HG03280 (cell line): Measurements from ENCODE around the gene NLRP3.
"Not testable (repeated sequence)": the region's sequence is repeated elsewhere in the genome, so short reads cannot be mapped to it uniquely, and the experiment has no call there.

Experiments used
- ATAC-seq: cut with Tn5 transposase; IDR thresholded peaks from one replicate; pipeline ENCODE4 v1.9.1; 2021; ENCODE audit warnings: mild to moderate bottlenecking, moderate library complexity; ENCODE audit not compliant: unreplicated experiment

NLRP3 gene

GRCh38 chr1:247415423-247416361 lies at the start of gene NLRP3:
Gene NLRP3, plus strand, starts transcription at chr1:247416173. Its CDS starts 2,628 bp downstream, at chr1:247418801.
- ATAC-seq = no peak

DNA sequence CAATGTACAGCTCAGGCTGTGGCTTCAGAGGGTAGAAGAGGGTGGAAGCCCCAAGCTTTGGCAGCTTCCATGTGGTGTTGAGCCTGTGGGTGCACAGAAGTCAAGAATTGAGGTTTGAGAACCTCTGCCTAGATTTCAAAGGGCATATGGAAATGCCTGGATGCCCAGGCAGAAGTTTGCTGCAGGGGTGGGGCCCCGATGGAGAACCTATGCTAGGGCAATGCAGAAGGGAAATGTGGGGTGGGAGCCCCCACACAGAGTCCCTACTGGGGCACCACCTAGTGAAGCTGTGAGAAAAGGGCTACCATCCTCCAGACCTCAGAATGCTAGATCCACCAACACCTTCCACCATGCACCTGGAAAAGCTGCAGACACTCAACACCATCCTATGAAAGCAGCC lies 49.6 kb upstream of the NLRP3 start:
- not testable (repeated sequence) for ATAC-seq

DNA sequence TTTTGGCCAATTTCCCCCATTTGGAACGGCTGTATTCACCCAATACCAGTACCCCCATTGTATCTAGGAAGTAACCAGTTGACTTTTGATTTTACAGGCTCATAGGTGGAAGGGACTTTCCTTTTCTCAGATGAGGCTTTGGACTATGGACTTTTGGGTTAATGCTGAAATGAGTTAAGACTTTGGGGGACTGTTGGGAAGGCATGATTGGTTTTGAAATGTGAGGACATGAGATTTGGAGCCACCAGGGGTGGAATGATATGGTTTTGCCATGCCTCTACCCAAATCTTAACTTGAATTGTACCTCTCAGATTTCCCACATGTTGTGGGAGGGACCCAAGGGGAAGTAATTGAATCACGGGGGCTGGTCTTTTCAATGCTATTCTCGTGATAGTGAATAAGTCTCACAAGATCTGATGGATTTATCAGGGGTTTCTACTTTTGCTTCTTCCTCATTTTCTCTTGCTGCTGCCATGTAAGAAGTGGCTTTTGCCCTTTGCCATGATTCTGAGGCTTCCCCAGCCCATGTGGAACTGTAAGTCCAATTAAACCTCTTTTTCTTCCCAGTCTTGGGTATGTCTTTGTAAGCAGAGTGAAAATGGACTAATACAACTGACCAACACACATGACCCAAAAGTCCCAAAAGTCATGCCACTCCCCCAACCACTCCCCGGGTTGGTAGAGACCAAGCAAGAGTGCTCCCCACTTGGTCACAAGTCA lies 48.9 kb upstream of the NLRP3 start:
- no peak for ATAC-seq

DNA sequence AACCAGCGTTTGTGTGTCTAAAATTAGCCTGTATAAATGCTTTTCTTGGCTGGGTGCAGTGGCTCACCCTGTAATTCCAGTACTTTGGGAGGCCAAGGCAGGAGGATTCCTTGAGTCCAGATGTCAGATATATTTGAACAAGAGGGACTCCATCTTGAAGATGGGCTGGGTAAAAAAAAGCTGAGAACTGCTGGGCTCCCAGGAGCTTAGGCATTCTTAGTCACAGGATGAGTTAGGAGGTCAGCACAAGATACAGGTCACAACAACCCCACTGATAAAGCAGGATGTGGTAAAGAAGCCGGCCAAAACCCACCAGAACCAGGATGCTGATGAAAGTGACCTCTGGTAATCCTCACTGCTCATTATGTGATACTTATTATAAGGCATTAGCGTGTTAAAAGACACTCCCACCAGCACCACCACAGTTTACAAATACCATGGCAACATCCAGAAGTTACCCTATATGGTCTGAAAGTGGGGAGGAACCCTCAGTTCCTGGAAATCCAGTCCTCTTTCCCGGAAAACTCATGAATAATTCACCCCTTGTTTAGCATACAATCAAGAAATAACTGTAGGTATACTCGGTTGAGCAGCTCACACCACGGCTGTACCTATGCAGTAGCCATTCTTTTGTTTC lies 48.1 kb upstream of the NLRP3 start:
- no peak for ATAC-seq

DNA sequence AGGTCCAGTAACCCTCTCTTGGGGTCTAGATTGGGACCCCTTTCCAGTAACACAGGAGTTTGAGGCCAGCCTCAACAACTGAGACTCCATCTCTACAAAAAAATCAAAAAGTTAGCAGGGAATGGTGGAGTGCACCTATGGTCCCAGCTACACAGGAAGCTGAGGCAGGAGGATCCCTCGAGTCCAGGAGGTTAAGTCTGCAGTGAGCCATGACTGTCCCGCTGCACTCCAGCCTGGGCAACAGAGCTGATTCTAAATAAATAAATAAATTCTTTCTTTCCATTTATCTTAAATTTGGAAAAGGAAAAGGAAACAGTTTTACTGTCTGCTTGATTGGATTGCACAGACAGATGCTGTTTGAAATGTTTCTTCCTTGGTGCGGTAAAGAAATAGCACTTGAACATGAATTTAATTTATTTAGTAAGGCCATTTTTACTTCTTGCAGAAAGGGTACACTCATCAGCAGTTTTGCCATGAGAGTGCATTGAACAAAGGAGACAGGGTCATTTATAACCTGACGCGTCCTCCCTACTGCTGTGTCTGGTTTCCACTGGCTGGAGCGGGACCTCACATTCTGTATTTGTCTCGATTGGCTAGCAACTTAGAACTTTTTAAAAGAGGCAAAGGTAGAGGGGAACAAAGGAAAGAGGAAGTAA lies 47.4 kb upstream of the NLRP3 start:
- no peak for ATAC-seq

DNA sequence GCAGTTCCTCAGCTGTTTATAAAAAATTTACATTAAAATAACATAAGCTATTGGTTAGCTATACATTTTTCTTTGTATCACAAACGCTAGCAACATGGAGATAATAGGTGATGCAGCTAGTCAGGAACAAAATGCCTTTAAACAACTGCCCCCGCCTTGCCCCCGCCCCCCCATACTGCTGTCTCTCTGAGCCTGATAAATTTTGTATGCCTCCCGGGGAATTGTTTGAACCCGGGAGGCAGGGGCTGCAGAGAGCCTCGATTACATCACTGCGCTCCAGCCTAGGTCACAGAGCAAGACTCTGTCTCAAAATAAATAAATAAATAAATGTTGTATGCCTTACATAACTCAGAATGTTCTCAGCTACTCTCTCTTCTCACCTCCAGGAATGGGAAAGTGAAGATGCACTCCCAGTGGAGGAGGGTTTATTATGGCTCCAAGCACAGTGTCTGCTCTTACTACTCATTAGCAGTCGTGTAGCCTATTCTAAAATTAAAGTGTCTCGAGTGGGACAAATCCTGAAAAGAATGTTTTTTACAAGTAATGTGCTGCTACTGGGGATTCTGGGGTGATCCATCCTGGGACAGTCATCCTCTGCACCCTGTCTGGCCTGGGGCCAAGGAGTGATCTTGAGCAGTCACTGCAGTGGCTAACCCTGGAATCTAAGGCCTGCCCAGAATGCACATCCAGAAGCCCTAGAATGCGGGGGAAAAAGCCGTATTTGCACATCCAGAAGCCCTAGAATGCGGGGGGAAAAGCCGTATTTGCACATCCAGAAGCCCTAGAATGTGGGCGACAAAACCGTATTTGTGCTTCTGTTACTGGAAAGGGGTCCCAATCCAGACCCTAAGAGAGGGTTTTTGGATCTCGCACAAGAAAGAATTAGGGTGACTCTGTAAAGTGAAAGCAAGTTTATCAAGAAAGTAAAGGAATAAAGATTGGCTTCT lies 44.9 kb upstream of the NLRP3 start:
- ATAC-seq = no peak

- ATAC-seq = no peak
These were observed 44.1 kb upstream of the NLRP3 start for GRCh38 chr1:247371801-247372259.

- ATAC-seq = peak; percentile 70
These were observed 42.2 kb upstream of the NLRP3 start for GRCh38 chr1:247373721-247374141.

- ATAC-seq = not testable (repeated sequence)
These were observed 41.2 kb upstream of the NLRP3 start for GRCh38 chr1:247374651-247375334.

- no peak for ATAC-seq
These were observed 40.2 kb upstream of the NLRP3 start for GRCh38 chr1:247375747-247376146.

- ATAC-seq = no peak
These were observed 39.3 kb upstream of the NLRP3 start for GRCh38 chr1:247376659-247377058.

DNA sequence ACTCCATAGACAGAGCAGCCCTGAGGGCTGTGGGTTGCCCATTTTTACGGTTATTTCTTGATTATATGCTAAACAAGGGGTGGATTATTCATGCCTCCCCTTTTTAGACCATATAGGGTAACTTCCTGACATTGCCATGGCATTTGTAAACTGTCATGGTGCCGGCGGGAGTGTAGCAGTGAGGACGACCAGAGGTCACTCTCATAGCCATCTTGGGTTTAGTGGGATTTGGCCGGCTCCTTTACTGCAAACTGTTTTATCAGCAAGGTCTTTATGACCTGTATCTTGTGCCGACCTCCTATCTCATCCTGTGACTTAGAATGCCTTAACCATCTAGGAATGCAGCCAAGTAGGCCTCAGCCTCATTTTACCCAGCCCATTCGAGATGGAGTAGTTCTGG lies 38.3 kb upstream of the NLRP3 start:
- not testable (repeated sequence) for ATAC-seq

- no peak for ATAC-seq
These were observed 37.5 kb upstream of the NLRP3 start for GRCh38 chr1:247378334-247379073.

DNA sequence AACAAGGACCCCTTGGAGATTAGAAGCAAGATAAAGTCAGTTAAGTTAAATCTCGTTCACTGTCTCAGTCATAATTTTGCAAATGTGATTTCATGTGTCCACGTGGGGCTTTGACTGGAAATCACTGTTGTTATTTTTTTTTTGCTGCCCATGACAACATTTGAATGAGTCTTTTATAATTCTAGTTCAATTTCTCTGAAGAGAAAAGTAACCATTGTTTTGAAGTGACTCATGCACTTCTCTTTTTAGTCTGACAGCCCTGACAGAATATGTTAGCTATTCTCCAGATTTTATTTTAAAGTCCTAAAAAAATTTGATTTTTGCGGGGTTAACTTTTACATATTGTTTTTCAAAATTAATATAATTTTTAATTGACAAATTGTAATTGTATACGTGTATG lies 30.7 kb upstream of the NLRP3 start:
- no peak for ATAC-seq

- ATAC-seq = no peak
These were observed 29.8 kb upstream of the NLRP3 start for GRCh38 chr1:247386217-247386616.

GRCh38 chr1:247386687-247387086 lies 29.3 kb upstream of the NLRP3 start:
- no peak for ATAC-seq

- no peak for ATAC-seq
These were observed 28.9 kb upstream of the NLRP3 start for GRCh38 chr1:247387096-247387495.

DNA sequence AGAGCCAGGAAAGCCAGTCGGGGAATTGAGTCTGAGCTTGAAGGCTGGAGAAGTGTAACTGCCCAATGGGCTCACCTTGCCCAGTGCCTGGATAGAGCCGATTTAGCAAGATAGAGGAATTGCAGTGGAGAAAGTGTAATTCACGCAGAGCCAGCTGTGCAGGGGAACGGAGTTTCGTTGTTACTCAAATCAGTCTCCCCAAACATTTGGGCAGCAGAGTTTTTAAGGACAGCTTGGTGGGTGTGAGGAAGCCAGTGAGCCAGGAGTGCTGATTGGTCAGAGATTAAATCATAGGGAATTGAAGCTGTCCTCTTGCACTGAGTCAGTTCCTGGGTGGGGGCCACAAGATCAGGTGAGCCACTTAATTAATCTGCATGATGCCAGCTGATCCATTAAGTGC lies 28.4 kb upstream of the NLRP3 start:
- ATAC-seq = no peak
